C4-2B (cell line): ENCODE results near the gene EPSTI1.

Experiments used
- H3K27ac ChIP-seq: fragments of 450-650 bp; 2 replicates; pipeline ENCODE4 v1.5.1; 2017
- CTCF ChIP-seq: fragments of 450-650 bp; conservative IDR thresholded peaks from 2 replicates; pipeline ENCODE4 v1.5.1; 2017; ENCODE audit warnings: mild to moderate bottlenecking
- ZFX ChIP-seq: fragments of 450-650 bp; IDR thresholded peaks from 2 replicates; pipeline ENCODE4 v1.6.1; 2017

The EPSTI1 gene

GRCh38 chr13:43016226-43016625, 24.2 kb upstream of the EPSTI1 start:
- TF ChIP-seq CTCF (no peak), ZFX (no peak)
- no peak overlapping the region for H3K27ac ChIP-seq

GRCh38 chr13:43014162-43014561, 22.1 kb upstream of the EPSTI1 start:
- H3K27ac ChIP-seq = no peak overlapping the region
- TF ChIP-seq ZFX = no peak
- no peak for TF ChIP-seq CTCF

- no peak overlapping the region for H3K27ac ChIP-seq
Measured at GRCh38 chr13:43009506-43009905, 17.5 kb upstream of the EPSTI1 start.

GRCh38 chr13:43008596-43008995, 16.6 kb upstream of the EPSTI1 start:
- TF ChIP-seq CTCF (no peak), ZFX (no peak)
- no peak overlapping the region for H3K27ac ChIP-seq

More at GRCh38 chr13:43009506-43009905, 17.5 kb upstream of the EPSTI1 start:
- TF ChIP-seq ZFX = no peak
- TF ChIP-seq CTCF = no peak

GRCh38 chr13:43006893-43007631, 15.0 kb upstream of the EPSTI1 start:
- H3K27ac ChIP-seq = no peak overlapping the region
- no peak for TF ChIP-seq ZFX
- no peak for TF ChIP-seq CTCF

GRCh38 chr13:43005460-43006236, 13.6 kb upstream of the EPSTI1 start:
- TF ChIP-seq ZFX (no peak), CTCF (no peak)
- no peak overlapping the region for H3K27ac ChIP-seq

GRCh38 chr13:43003729-43004128, 11.7 kb upstream of the EPSTI1 start:
- no peak overlapping the region for H3K27ac ChIP-seq
- TF ChIP-seq ZFX = no peak
